Panc1 (cell line): ENCODE results near the gene ADGRB3. TPM values are rescaled to one million over a fixed set of nuclear protein-coding genes. Genes with fewer than 3 reads are reported as not detected.

Experiments used
- ATAC-seq: fragments of 200-7000 bp; cut with Tn5 transposase; 2 replicates; pipeline ENCODE4 v1.9.1; 2020; ENCODE audit warnings: mild to moderate bottlenecking, moderate library complexity
- BruUV-seq: library from RNA; stranded (reverse); fragments of 400-500 nt; replicated peaks from 2 replicates; lab custom pipeline; 2021; lab: Mats Ljungman, UMichigan
- CTCF ChIA-PET: fragments of 300-600 bp; sonication (Branson Sonifier 250); formaldehyde crosslinking; loops from one replicate; lab custom pipeline; 2022; ENCODE audit warnings: antibody characterized with exemption; lab: Charles Lee
- POLR2A ChIA-PET: fragments of 300-600 bp; sonication (Branson Sonifier 250); formaldehyde crosslinking; loops from one replicate; lab custom pipeline; 2022; ENCODE audit warnings: antibody characterized with exemption; lab: Charles Lee
- DNase-seq: peaks from one replicate; pipeline ENCODE4 v3.0.0-alpha.2; 2010; ENCODE audit warnings: low read depth, low spot score
- H3K27ac ChIP-seq: 2 replicates; pipeline ENCODE4 v1.5.1; 2011; ENCODE audit warnings: mild to moderate bottlenecking, low read length, inconsistent platforms
- H3K27me3 ChIP-seq: fragments of 200-500 bp; sonication (Bioruptor generic); 2 replicates; pipeline ENCODE4 v1.6.0; 2014; ENCODE audit warnings: low read length, inconsistent platforms; ENCODE audit not compliant: control insufficient read depth, insufficient read depth
- H3K36me3 ChIP-seq: fragments of 200-500 bp; sonication (Bioruptor generic); 2 replicates; pipeline ENCODE4 v1.5.1; 2014; ENCODE audit warnings: inconsistent platforms, mild to moderate bottlenecking, low read length, moderate library complexity; ENCODE audit not compliant: control insufficient read depth, insufficient read depth
- H3K4me1 ChIP-seq: 2 replicates; pipeline ENCODE4 v1.5.1; 2011; ENCODE audit warnings: inconsistent platforms, mild to moderate bottlenecking, low read length, moderate library complexity; ENCODE audit not compliant: control insufficient read depth, insufficient read depth
- H3K4me3 ChIP-seq, 2 experiments: 2 replicates each; pipeline ENCODE4 v1.5.1; 2011 to 2012; ENCODE audit warnings: low read depth in 2 of 2, low read length in 2 of 2, mild to moderate bottlenecking in 2 of 2, inconsistent platforms in 1 of 2, moderate library complexity in 1 of 2
- H3K9me3 ChIP-seq: fragments of 200-500 bp; sonication (Bioruptor generic); 2 replicates; pipeline ENCODE4 v1.5.1; 2014; ENCODE audit warnings: low read depth, mild to moderate bottlenecking, inconsistent platforms, low read length, moderate library complexity; ENCODE audit not compliant: control insufficient read depth, insufficient read depth
- CTCF ChIP-seq: fragments of 450-650 bp; IDR thresholded peaks from 2 replicates; pipeline ENCODE4 v1.5.1; 2017; ENCODE audit warnings: mild to moderate bottlenecking
- POLR2AphosphoS5 ChIP-seq: IDR thresholded peaks from 2 replicates; pipeline ENCODE4 v1.6.1; 2012; ENCODE audit warnings: mild to moderate bottlenecking, low read depth, low read length, moderate library complexity
- REST ChIP-seq, 2 experiments: IDR thresholded peaks; 2 replicates each; pipeline ENCODE4 v1.6.1; 2011 to 2012; ENCODE audit warnings: low read depth in 2 of 2, control low read depth in 1 of 2, low read length in 1 of 2, mild to moderate bottlenecking in 1 of 2, moderate library complexity in 1 of 2; ENCODE audit not compliant: insufficient read depth in 1 of 2
- SIN3A ChIP-seq: IDR thresholded peaks from 2 replicates; pipeline ENCODE4 v1.6.1; 2012; ENCODE audit warnings: low read depth, mild to moderate bottlenecking, low read length, moderate library complexity, borderline replicate concordance; ENCODE audit not compliant: insufficient read depth
- TCF7L2 ChIP-seq: IDR thresholded peaks from 2 replicates; pipeline ENCODE4 v1.6.1; 2011; ENCODE audit warnings: mild to moderate bottlenecking, low read depth, low read length, inconsistent platforms
- in situ Hi-C: cut with HindIII; loops from 2 replicates; pipeline ENCODE4 v1.10.0; 2016; ENCODE audit warnings: low sequenced_read_pairs, low pct_unique_long_range_greater_than_20kb
- intact Hi-C: fragments of 100-400 bp; cut with micrococcal nuclease; formaldehyde crosslinking; loops from one replicate; pipeline ENCODE4 v1.10.0; 2022; ENCODE audit not compliant: unreplicated experiment
- total RNA-seq: library from RNA; stranded (reverse); gene quantifications from one replicate; pipeline ENCODE4 v1.2.1, GENCODE V29; 2021; ENCODE audit not compliant: unreplicated experiment

ADGRB3 gene
- total RNA-seq, 1 experiment from 2014 or later = 0.10 TPM

- H3K36me3 ChIP-seq = no peaks in the 10 kb centered on the region
- intact Hi-C loops (no loop called here), in situ Hi-C loops (no loop called here)
- ATAC-seq = no peak
- CTCF ChIA-PET = no interaction called here
- H3K9me3 ChIP-seq = no peaks in the 10 kb centered on the region; the same call in 1 of the 2 replicates
- no peak overlapping the region for H3K4me3 ChIP-seq
- H3K27ac ChIP-seq = no peak overlapping the region
- BruUV-seq = no TSS peak
- POLR2A ChIA-PET = no interaction called here
- no peaks in the 10 kb centered on the region for H3K27me3 ChIP-seq
- TF ChIP-seq CTCF = no peak
- no peak for TF ChIP-seq REST (IDR thresholded peaks at IDR 0.05; ENCODE audit: insufficient read depth in 1 of 2, low read depth in 2 of 2, low read length in 1 of 2)
- no peak for TF ChIP-seq SIN3A
- no peak for TF ChIP-seq POLR2AphosphoS5
- no peak for TF ChIP-seq TCF7L2
- DNase-seq = no peak
- H3K4me1 ChIP-seq = no peaks in the 10 kb centered on the region
Measured at GRCh38 chr6:68738039-68738438, 103.0 kb downstream of the ADGRB3 start.

- no peak for DNase-seq
- TF ChIP-seq SIN3A (no peak), TCF7L2 (no peak), POLR2AphosphoS5 (no peak), REST (IDR thresholded peaks at IDR 0.05; ENCODE audit: insufficient read depth in 1 of 2, low read depth in 2 of 2, low read length in 1 of 2) (no peak), CTCF (no peak)
Measured at GRCh38 chr6:68740828-68741500, 105.9 kb downstream of the ADGRB3 start.

More at GRCh38 chr6:68740828-68741500, 105.9 kb downstream of the ADGRB3 start:
- POLR2A ChIA-PET = no interaction called here
- no peak for ATAC-seq
- H3K4me1 ChIP-seq = no peaks in the 10 kb centered on the region
- CTCF ChIA-PET = no interaction called here
- H3K4me3 ChIP-seq = no peak overlapping the region
- H3K36me3 ChIP-seq = no peaks in the 10 kb centered on the region
- no peak overlapping the region for H3K27ac ChIP-seq
- BruUV-seq = no TSS peak
- intact Hi-C loops (no loop called here), in situ Hi-C loops (no loop called here)
- no peaks in the 10 kb centered on the region for H3K9me3 ChIP-seq
- no peaks in the 10 kb centered on the region for H3K27me3 ChIP-seq
